Measurements from ENCODE around the gene SERPINE1.

DNA sequence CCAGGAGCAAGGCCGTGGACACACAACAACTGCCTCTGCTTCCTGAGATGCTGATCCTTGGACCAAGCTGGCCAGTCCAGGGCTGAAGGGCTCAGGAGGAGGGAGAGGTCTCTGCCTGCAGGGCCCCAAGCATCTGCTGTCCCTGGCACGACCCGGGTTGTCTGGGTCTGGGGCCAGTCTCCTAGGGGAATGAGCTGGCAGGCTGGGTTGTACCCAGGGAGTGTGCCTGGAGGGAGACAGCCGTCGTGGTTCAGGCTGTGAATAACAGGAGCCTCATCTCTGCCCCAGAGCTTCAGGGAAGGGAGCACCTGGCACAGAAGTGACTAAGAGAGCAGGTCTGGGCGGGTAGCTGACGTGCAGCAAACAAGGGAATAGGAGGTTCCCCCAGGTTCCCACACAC, 17.9 kb upstream of the SERPINE1 start:
- TF ChIP-seq, protein P1, sequence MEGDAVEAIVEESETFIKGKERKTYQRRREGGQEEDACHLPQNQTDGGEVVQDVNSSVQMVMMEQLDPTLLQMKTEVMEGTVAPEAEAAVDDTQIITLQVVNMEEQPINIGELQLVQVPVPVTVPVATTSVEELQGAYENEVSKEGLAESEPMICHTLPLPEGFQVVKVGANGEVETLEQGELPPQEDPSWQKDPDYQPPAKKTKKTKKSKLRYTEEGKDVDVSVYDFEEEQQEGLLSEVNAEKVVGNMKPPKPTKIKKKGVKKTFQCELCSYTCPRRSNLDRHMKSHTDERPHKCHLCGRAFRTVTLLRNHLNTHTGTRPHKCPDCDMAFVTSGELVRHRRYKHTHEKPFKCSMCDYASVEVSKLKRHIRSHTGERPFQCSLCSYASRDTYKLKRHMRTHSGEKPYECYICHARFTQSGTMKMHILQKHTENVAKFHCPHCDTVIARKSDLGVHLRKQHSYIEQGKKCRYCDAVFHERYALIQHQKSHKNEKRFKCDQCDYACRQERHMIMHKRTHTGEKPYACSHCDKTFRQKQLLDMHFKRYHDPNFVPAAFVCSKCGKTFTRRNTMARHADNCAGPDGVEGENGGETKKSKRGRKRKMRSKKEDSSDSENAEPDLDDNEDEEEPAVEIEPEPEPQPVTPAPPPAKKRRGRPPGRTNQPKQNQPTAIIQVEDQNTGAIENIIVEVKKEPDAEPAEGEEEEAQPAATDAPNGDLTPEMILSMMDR (IDR thresholded peaks at IDR 0.05), result no peak
- TF ChIP-seq POLR2A (IDR thresholded peaks at IDR 0.05), result no peak

Measured in esophagus squamous epithelium (tissue), 4 donors.